ENCODE measurements around the gene AGPAT3.
A peak's percentile ranks its signal among the peaks of the same experiment; 100 is the strongest.

Gene AGPAT3

GRCh38 chr21:43861706-43862105, 3.3 kb upstream of the AGPAT3 start:
- no peak for DNase-seq (ENCODE audit: low read depth in 2 of 3, low spot score in 1 of 3)

- peak in 1 of 3 donors; percentile 23 for DNase-seq (ENCODE audit: low read depth in 2 of 3, low spot score in 1 of 3)
Observed at GRCh38 chr21:43864313-43864961, 586 bp upstream of the AGPAT3 start.

GRCh38 chr21:43865540-43866259, 677 bp downstream of the AGPAT3 start:
- peak in 2 of 3 donors; percentile 33 to 49 for DNase-seq (ENCODE audit: low read depth in 2 of 3, low spot score in 1 of 3)

GRCh38 chr21:43866260-43866629, 1.2 kb downstream of the AGPAT3 start:
- peak; percentile 38 to 55 (median 42) for DNase-seq (ENCODE audit: low read depth in 2 of 3, low spot score in 1 of 3)

GRCh38 chr21:43866659-43867331, 1.8 kb downstream of the AGPAT3 start:
- peak in 1 of 3 donors; percentile 57 for DNase-seq (ENCODE audit: low read depth in 2 of 3, low spot score in 1 of 3)

- DNase-seq (ENCODE audit: low read depth in 2 of 3, low spot score in 1 of 3) = no peak
Observed at GRCh38 chr21:43867332-43867703, 2.3 kb downstream of the AGPAT3 start.

GRCh38 chr21:43867948-43868347, 2.9 kb downstream of the AGPAT3 start:
- no peak for DNase-seq (ENCODE audit: low read depth in 2 of 3, low spot score in 1 of 3)

- no peak for DNase-seq (ENCODE audit: low read depth in 2 of 3, low spot score in 1 of 3)
Observed at GRCh38 chr21:43868461-43868860, 3.4 kb downstream of the AGPAT3 start.

- no peak for DNase-seq (ENCODE audit: low read depth in 2 of 3, low spot score in 1 of 3)
Observed at GRCh38 chr21:43869486-43870325, 4.7 kb downstream of the AGPAT3 start.

- DNase-seq (ENCODE audit: low read depth in 2 of 3, low spot score in 1 of 3) = no peak
Observed at GRCh38 chr21:43871487-43871886, 6.5 kb downstream of the AGPAT3 start.

GRCh38 chr21:43872531-43873197, 7.6 kb downstream of the AGPAT3 start:
- no peak for DNase-seq (ENCODE audit: low read depth in 2 of 3, low spot score in 1 of 3)

GRCh38 chr21:43873673-43874072, 8.7 kb downstream of the AGPAT3 start:
- no peak for DNase-seq (ENCODE audit: low read depth in 2 of 3, low spot score in 1 of 3)

GRCh38 chr21:43874085-43874805, 9.2 kb downstream of the AGPAT3 start:
- no peak for DNase-seq (ENCODE audit: low read depth in 2 of 3, low spot score in 1 of 3)

GRCh38 chr21:43876605-43877004, 11.6 kb downstream of the AGPAT3 start:
- DNase-seq (ENCODE audit: low read depth in 2 of 3, low spot score in 1 of 3) = no peak

GRCh38 chr21:43877936-43878575, 13.0 kb downstream of the AGPAT3 start:
- DNase-seq (ENCODE audit: low read depth in 2 of 3, low spot score in 1 of 3) = no peak

GRCh38 chr21:43879348-43880110, 14.5 kb downstream of the AGPAT3 start:
- DNase-seq (ENCODE audit: low read depth in 2 of 3, low spot score in 1 of 3) = no peak

- DNase-seq (ENCODE audit: low read depth in 2 of 3, low spot score in 1 of 3) = no peak
Observed at GRCh38 chr21:43880111-43880985, 15.3 kb downstream of the AGPAT3 start.

- DNase-seq (ENCODE audit: low read depth in 2 of 3, low spot score in 1 of 3) = peak in 1 of 3 donors; percentile 29
Observed at GRCh38 chr21:43881283-43881682, 16.3 kb downstream of the AGPAT3 start.
